GM18499 (cell line): ENCODE data around the gene HSPG2.
"Not testable (repeated sequence)": the region's sequence is repeated elsewhere in the genome, so short reads cannot be mapped to it uniquely, and the experiment has no call there.

Experiments used
- ATAC-seq: cut with Tn5 transposase; IDR thresholded peaks from one replicate; pipeline ENCODE4 v1.9.1; 2021; ENCODE audit warnings: moderate number of reproducible peaks; ENCODE audit not compliant: insufficient read depth, unreplicated experiment

HSPG2 gene

GRCh38 chr1:21816602-21817302 lies 120.4 kb downstream of the HSPG2 start:
- ATAC-seq, result no peak

- ATAC-seq, result no peak
These were observed 121.3 kb downstream of the HSPG2 start for GRCh38 chr1:21815724-21816321.

- ATAC-seq, result no peak
These were observed 122.0 kb downstream of the HSPG2 start for GRCh38 chr1:21814981-21815582.

- ATAC-seq, result no peak
These were observed 122.7 kb downstream of the HSPG2 start for GRCh38 chr1:21814241-21814918.

- ATAC-seq, result no peak
These were observed 123.6 kb downstream of the HSPG2 start for GRCh38 chr1:21813542-21813941.

- ATAC-seq, result no peak
These were observed 125.2 kb downstream of the HSPG2 start, which contains the start of gene LDLRAD2 for GRCh38 chr1:21811875-21812305. Gene LDLRAD2 (plus strand): TSS chr1:21812265. CDS start chr1:21812452, 187 bp downstream.

GRCh38 chr1:21804536-21804935 lies 132.6 kb downstream of the HSPG2 start:
- ATAC-seq, result no peak

GRCh38 chr1:21801100-21801499 lies 136.0 kb downstream of the HSPG2 start:
- no peak for ATAC-seq

- ATAC-seq, result no peak
These were observed 137.4 kb downstream of the HSPG2 start for GRCh38 chr1:21799730-21800129.

GRCh38 chr1:21795075-21795474 lies 142.0 kb downstream of the HSPG2 start:
- ATAC-seq, result no peak

- ATAC-seq, result no peak
These were observed 142.5 kb downstream of the HSPG2 start for GRCh38 chr1:21794656-21795055.

- ATAC-seq, result no peak
These were observed 144.0 kb downstream of the HSPG2 start for GRCh38 chr1:21793104-21793503.

GRCh38 chr1:21786640-21787039 lies 150.5 kb downstream of the HSPG2 start:
- ATAC-seq, result no peak

GRCh38 chr1:21785764-21786163 lies 151.3 kb downstream of the HSPG2 start:
- ATAC-seq, result not testable (repeated sequence)

- no peak for ATAC-seq
These were observed 153.2 kb downstream of the HSPG2 start for GRCh38 chr1:21783679-21784603.

- ATAC-seq, result no peak
These were observed 154.0 kb downstream of the HSPG2 start, which contains the start of gene USP48 for GRCh38 chr1:21782868-21783678. Gene USP48 (minus strand): TSS chr1:21783149. CDS start chr1:21782957, 192 bp downstream.

- ATAC-seq, result no peak
These were observed 154.7 kb downstream of the HSPG2 start for GRCh38 chr1:21782349-21782867.

- no peak for ATAC-seq
These were observed 155.2 kb downstream of the HSPG2 start for GRCh38 chr1:21781815-21782348.
